Glutamatergic neuron (in vitro differentiated cells): ENCODE measurements around the gene ARF6. TPM values are rescaled to one million over a fixed set of nuclear protein-coding genes. Genes with fewer than 3 reads are reported as not detected.

Source experiments
- DNase-seq: peaks from one replicate; pipeline ENCODE4 v3.0.0; 2022
- H3K27ac Mint-ChIP-seq: one replicate; pipeline ENCODE4 v1.8.0; 2020; ENCODE audit warnings: mild to moderate bottlenecking, mixed read lengths, inconsistent platforms; ENCODE audit not compliant: unreplicated experiment
- H3K27me3 Mint-ChIP-seq: one replicate; pipeline ENCODE4 v1.8.0; 2020; ENCODE audit warnings: mild to moderate bottlenecking, moderate library complexity, mixed read lengths, inconsistent platforms; ENCODE audit not compliant: unreplicated experiment
- H3K36me3 Mint-ChIP-seq: one replicate; pipeline ENCODE4 v1.8.0; 2020; ENCODE audit warnings: mild to moderate bottlenecking, mixed read lengths, inconsistent platforms; ENCODE audit not compliant: unreplicated experiment
- H3K4me1 Mint-ChIP-seq: one replicate; pipeline ENCODE4 v1.8.0; 2020; ENCODE audit warnings: mild to moderate bottlenecking, low read depth, mixed read lengths, inconsistent platforms; ENCODE audit not compliant: unreplicated experiment
- H3K4me3 Mint-ChIP-seq: one replicate; pipeline ENCODE4 v1.8.0; 2020; ENCODE audit warnings: mild to moderate bottlenecking, mixed read lengths, inconsistent platforms; ENCODE audit not compliant: unreplicated experiment
- H3K9me3 Mint-ChIP-seq: one replicate; pipeline ENCODE4 v1.8.0; 2020; ENCODE audit warnings: mild to moderate bottlenecking, moderate library complexity, mixed read lengths, inconsistent platforms; ENCODE audit not compliant: unreplicated experiment
- CTCF ChIP-seq: fragments of 200-600 bp; sonication (generic); IDR thresholded peaks from one replicate; pipeline ENCODE4 v1.5.0; 2021; ENCODE audit not compliant: partially characterized antibody, unreplicated experiment
- long read RNA-seq: library from polyadenylated mRNA; unstranded; transcript quantifications from one replicate; pipeline ENCODE4 v2.0.0, GENCODE V29; 2020; ENCODE audit not compliant: unreplicated experiment
- total RNA-seq: library from RNA; stranded (reverse); fragmentation: NEBNext Ultra II Directional; extraction: Animal tissue kit (Norgen Biotek cat#: 25700); gene quantifications from one replicate; pipeline ENCODE4 v1.2.1, GENCODE V29; 2021; ENCODE audit not compliant: unreplicated experiment

The ARF6 gene
- total RNA-seq = 38.8 TPM
- long read RNA-seq, partial matches to known transcripts = 0 of 23 reads
- long read RNA-seq, other reads (novel, unspliced or antisense) = 19 of 23 reads

DNA sequence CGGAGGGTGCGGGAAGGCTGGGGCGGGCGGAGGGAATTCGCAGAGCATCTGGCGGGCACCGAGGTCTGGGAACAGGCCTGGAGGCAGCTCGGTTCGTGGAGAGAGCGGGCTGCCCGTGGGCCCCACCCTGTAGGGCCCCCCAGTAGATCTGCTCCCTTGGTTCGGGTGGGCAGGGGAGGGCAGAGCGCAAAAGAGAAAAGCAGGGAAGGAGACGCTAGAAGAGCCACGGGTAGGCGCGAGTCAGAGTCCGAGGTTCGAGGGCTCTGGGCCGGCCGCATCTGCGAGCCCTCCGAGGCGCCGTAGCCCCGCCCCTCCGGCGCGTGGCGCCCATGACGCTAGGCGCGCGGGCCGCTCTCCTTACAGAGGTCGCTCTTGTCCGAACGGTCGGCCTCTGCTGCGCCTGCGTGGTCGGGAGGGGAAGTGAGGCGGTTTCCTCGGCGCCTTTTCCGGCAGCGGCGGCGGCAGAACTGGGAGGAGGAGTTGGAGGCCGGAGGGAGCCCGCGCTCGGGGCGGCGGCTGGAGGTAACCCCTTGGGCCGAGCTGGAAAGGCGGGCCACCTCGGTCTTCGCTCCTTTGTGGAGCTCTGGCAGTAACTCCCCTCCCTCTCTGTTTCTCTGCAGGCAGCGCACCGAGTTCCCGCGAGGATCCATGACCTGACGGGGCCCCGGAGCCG, at the start of gene ARF6:
Gene ARF6 (plus strand): TSS at position 447 of the 673 bp plus-strand sequence. CDS start 655 bp downstream, outside the sequence.
- H3K36me3 Mint-ChIP-seq = no peaks in the 10 kb centered on the region
- peaks cover 7% of the 10 kb centered on the region for H3K27me3 Mint-ChIP-seq
- DNase-seq = peak; percentile 100
- peaks cover 10% of the 10 kb centered on the region for H3K9me3 Mint-ChIP-seq
- peak within 1 kb of the TSS; percentile 100 for H3K27ac Mint-ChIP-seq
- H3K4me1 Mint-ChIP-seq = peaks cover 24% of the 10 kb centered on the region
- TF ChIP-seq CTCF = no peak
- peak within 1 kb of the TSS; percentile 98 for H3K4me3 Mint-ChIP-seq

- H3K27ac Mint-ChIP-seq = no peak overlapping the region
- H3K9me3 Mint-ChIP-seq = peaks cover 6% of the 10 kb centered on the region
- no peak for DNase-seq
- peaks cover 3% of the 10 kb centered on the region for H3K4me1 Mint-ChIP-seq
- peaks cover 6% of the 10 kb centered on the region for H3K27me3 Mint-ChIP-seq
- no peaks in the 10 kb centered on the region for H3K36me3 Mint-ChIP-seq
- no peak overlapping the region for H3K4me3 Mint-ChIP-seq
- no peak for TF ChIP-seq CTCF
These were observed 43.6 kb upstream of the ARF6 start for GRCh38 chr14:49849213-49849847.

DNA sequence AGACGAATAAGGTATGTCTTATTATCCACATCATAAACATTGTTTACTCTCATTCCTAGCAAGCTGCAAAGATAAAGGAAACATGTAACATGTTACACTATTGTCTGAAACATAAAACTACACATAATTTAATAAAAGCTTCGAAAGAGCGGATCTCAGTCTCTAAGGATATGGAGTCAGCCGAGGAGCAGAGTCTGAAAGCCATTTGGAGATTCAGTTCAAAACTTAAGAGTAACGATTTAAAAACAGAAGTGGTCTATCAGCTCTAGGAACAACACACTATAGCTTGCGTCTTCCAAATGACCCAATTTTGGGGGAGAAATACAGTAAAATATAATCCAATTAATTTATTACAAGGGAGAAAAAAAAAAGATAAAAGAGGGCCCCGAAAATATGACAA, 41.1 kb upstream of the ARF6 start:
- Mint-ChIP-seq H3K4me1 (peaks cover 3% of the 10 kb centered on the region), H3K36me3 (no peaks in the 10 kb centered on the region), H3K27ac (peak overlapping the region; percentile 99), H3K4me3 (peak overlapping the region; percentile 96), H3K9me3 (peaks cover 6% of the 10 kb centered on the region), H3K27me3 (peaks cover 6% of the 10 kb centered on the region)
- TF ChIP-seq CTCF = no peak
- DNase-seq = no peak

DNA sequence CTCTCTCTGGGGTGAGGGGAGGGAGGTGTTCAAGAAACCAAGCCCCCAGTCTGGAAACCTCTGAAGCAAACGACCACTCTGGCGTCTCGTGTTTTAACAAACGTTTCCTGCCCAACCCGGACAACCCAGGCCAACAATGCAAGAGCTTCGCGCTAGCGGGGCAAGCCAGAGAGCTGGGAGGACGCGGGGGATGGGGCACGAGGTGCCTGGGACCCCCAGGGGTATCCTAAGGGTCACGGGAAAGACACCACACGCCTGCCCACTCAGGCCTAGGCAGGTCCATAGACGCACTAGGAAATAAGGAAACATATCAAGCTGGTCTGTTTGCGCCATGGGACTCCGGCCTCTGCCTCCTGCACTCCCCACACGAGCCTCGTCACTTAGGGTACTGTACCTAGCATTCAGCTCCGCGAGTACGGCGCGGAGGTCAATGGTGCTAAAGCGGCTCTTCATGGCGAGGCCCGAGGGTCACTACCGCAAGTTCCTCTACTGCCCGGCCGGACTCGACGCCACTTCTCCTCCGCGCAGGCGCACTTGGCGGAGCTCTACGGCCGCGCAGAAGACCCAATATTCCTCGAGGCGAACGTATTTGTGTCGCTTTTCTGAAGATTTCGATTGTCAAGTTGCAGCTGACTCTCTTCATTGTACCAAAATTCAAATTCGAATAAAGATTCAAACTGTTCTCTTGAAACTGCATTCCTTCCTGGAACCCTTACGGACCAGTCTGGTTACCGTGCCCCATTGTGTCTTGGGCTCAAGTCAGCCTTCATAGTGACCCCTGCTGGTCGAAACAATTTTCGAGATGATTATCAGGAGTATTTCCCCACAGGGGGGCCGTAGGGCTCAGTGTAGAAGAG, 40.4 kb upstream of the ARF6 start, which contains the start of gene NEMF:
Gene NEMF (minus strand): TSS at position 488 of the 857 bp plus-strand sequence. CDS start 35 bp downstream, at position 453.
- Mint-ChIP-seq H3K4me1 (peaks cover 3% of the 10 kb centered on the region), H3K36me3 (no peaks in the 10 kb centered on the region), H3K27ac (peak within 1 kb of the TSS; percentile 99), H3K27me3 (peaks cover 6% of the 10 kb centered on the region), H3K4me3 (peak within 1 kb of the TSS; percentile 96), H3K9me3 (peaks cover 6% of the 10 kb centered on the region)
- TF ChIP-seq CTCF = peak; percentile 80
- DNase-seq = peak; percentile 87
